ENCODE results near the gene KCNJ13. TPM values are rescaled to one million over a fixed set of nuclear protein-coding genes. Genes with fewer than 3 reads are reported as not detected.

The KCNJ13 gene
- total RNA-seq, 1 experiment from 2014 or later, result not detected

DNA sequence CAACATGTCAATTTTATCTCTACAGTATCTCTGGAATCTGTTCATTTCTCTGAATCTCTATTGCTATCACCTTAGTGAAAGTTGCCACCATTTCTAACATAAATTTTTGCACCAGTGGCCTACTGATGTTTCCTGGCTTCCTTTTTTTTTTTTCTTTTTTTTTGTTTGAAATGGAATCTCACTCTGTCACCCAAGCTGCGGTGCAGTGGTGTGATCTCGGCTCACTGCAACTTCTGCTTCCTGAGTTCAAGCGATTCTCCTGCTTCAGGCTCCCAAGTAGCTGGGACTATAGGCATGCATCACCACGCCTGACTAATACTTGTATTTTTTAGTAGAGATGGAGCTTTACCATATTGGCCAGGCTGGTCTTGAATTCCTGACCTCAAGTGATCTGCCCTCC lies 35.1 kb downstream of the KCNJ13 start:
- no peaks in the 10 kb centered on the region for H3K27me3 Mint-ChIP-seq (ENCODE audit: insufficient read depth, unreplicated experiment)
- POLR2A ChIA-PET, result no interaction called here
- H3K36me3 Mint-ChIP-seq (ENCODE audit: insufficient read depth, unreplicated experiment), result peaks cover 51% of the 10 kb centered on the region
- BruUV-seq (replicated peaks), result no TSS peak
- no peaks in the 10 kb centered on the region for H3K4me1 Mint-ChIP-seq (ENCODE audit: insufficient read depth, unreplicated experiment)
- DNase-seq (ENCODE audit: unreplicated experiment), result no peak
- H3K27ac Mint-ChIP-seq (ENCODE audit: low read depth, unreplicated experiment), result no peak overlapping the region
- intact Hi-C loops (cut with micrococcal nuclease), result no loop called here
- TF ChIP-seq CTCF (IDR thresholded peaks at IDR 0.05; ENCODE audit: unreplicated experiment), result no peak
- CTCF ChIA-PET, result interaction anchor here (0.8 kb wide), 1 partner anchor 12 kb away, joined by 3 read pairs; no protein-coding TSS in a partner anchor
- no peak overlapping the region for H3K4me3 Mint-ChIP-seq (ENCODE audit: unreplicated experiment)
- no peaks in the 10 kb centered on the region for H3K9me3 Mint-ChIP-seq (ENCODE audit: unreplicated experiment)

DNA sequence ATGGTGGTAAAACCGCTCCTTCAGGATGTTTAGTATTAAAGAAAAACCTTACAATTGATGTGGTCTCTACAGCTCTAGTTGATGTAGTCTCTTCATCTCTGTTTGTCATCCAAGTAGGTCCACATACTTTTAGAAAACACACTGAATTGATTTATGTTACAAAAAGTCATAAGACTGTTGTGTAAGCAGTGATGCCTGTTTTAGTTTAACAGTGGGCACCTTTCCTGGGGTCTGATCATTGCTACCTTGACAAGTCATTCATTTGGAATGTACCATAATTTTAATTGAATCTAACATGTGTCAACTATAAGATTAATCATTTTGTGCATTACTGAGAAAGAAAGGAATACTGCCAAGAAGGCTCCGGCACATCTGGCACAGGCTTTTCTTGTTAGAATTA lies 44.9 kb downstream of the KCNJ13 start:
- intact Hi-C loops (cut with micrococcal nuclease), result no loop called here
- peaks cover 39% of the 10 kb centered on the region for H3K36me3 Mint-ChIP-seq (ENCODE audit: insufficient read depth, unreplicated experiment)
- CTCF ChIA-PET, result interaction anchor here (0.5 kb wide), 1 partner anchor 28 kb away, joined by 3 read pairs; no protein-coding TSS in a partner anchor
- no TSS peak for BruUV-seq (replicated peaks)
- H3K27ac Mint-ChIP-seq (ENCODE audit: low read depth, unreplicated experiment), result no peak overlapping the region
- no peaks in the 10 kb centered on the region for H3K9me3 Mint-ChIP-seq (ENCODE audit: unreplicated experiment)
- POLR2A ChIA-PET, result interaction anchor here (1.5 to 2.0 kb wide), 3 partner anchors 9 to 13 kb away, joined by 3 to 6 read pairs (median 5); no protein-coding TSS in a partner anchor
- no peak for TF ChIP-seq CTCF (IDR thresholded peaks at IDR 0.05; ENCODE audit: unreplicated experiment)
- peaks cover 10% of the 10 kb centered on the region for H3K4me1 Mint-ChIP-seq (ENCODE audit: insufficient read depth, unreplicated experiment)
- H3K27me3 Mint-ChIP-seq (ENCODE audit: insufficient read depth, unreplicated experiment), result no peaks in the 10 kb centered on the region
- peak; percentile 5 for DNase-seq (ENCODE audit: unreplicated experiment)
- no peak overlapping the region for H3K4me3 Mint-ChIP-seq (ENCODE audit: unreplicated experiment)

DNA sequence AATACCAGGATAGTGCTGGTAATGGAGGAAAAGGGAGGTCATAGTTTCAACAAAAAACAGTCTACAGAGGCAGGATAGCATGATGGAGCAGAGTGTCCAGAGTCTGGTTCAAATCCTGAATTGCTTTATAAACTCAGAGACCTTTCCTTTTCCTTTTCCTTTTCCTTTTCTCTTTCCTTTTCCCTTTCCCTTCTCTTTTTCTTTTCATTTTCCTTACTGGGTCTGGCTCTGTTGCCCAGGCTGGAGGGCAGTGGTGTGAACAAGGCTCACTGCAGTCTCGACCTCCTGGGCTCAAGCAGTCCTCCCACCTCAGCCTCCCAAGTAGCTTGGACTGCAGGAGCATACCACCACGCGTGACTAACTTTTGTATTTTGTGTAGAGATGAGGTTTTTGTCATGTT lies 47.6 kb downstream of the KCNJ13 start:
- H3K9me3 Mint-ChIP-seq (ENCODE audit: unreplicated experiment), result no peaks in the 10 kb centered on the region
- H3K36me3 Mint-ChIP-seq (ENCODE audit: insufficient read depth, unreplicated experiment), result peaks cover 57% of the 10 kb centered on the region
- H3K4me1 Mint-ChIP-seq (ENCODE audit: insufficient read depth, unreplicated experiment), result peaks cover 10% of the 10 kb centered on the region
- intact Hi-C loops (cut with micrococcal nuclease), result no loop called here
- H3K4me3 Mint-ChIP-seq (ENCODE audit: unreplicated experiment), result no peak overlapping the region
- no TSS peak for BruUV-seq (replicated peaks)
- ChIA-PET POLR2A (no interaction called here), CTCF (interaction anchor here (1.0 to 1.1 kb wide), 3 partner anchors 10 to 20 kb away, joined by 3 to 5 read pairs (median 3); no protein-coding TSS in a partner anchor)
- H3K27ac Mint-ChIP-seq (ENCODE audit: low read depth, unreplicated experiment), result peak overlapping the region; percentile 72
- H3K27me3 Mint-ChIP-seq (ENCODE audit: insufficient read depth, unreplicated experiment), result no peaks in the 10 kb centered on the region
- TF ChIP-seq CTCF (IDR thresholded peaks at IDR 0.05; ENCODE audit: unreplicated experiment), result no peak
- DNase-seq (ENCODE audit: unreplicated experiment), result no peak

- TF ChIP-seq CTCF (IDR thresholded peaks at IDR 0.05; ENCODE audit: unreplicated experiment), result no peak
- BruUV-seq (replicated peaks), result no TSS peak
- Mint-ChIP-seq H3K36me3 (ENCODE audit: insufficient read depth, unreplicated experiment) (peaks cover 49% of the 10 kb centered on the region), H3K4me3 (ENCODE audit: unreplicated experiment) (no peak overlapping the region), H3K27me3 (ENCODE audit: insufficient read depth, unreplicated experiment) (no peaks in the 10 kb centered on the region), H3K27ac (ENCODE audit: low read depth, unreplicated experiment) (no peak overlapping the region), H3K4me1 (ENCODE audit: insufficient read depth, unreplicated experiment) (peaks cover 12% of the 10 kb centered on the region), H3K9me3 (ENCODE audit: unreplicated experiment) (no peaks in the 10 kb centered on the region)
- intact Hi-C loops (cut with micrococcal nuclease), result no loop called here
- POLR2A ChIA-PET, result interaction anchor here (1.4 kb wide), 1 partner anchor 9 kb away, joined by 4 read pairs; no protein-coding TSS in a partner anchor
- no peak for DNase-seq (ENCODE audit: unreplicated experiment)
- CTCF ChIA-PET, result interaction anchor here (0.6 kb wide), 1 partner anchor 83 kb away, joined by 4 read pairs; no protein-coding TSS in a partner anchor
Observed at GRCh38 chr2:232723027-232723426, 53.3 kb downstream of the KCNJ13 start.
